Ovary (tissue), 9 donors: ENCODE data around the gene BPI. TPM values are rescaled to one million over a fixed set of nuclear protein-coding genes. Genes with fewer than 3 reads are reported as not detected.

Experiments used
- DNase-seq, 5 donors: peaks; one replicate each; pipeline ENCODE4 v3.0.0-alpha.2; 2019 to 2020
- H3K27ac ChIP-seq, 2 donors: fragments of 200-600 bp; one replicate each; pipeline versions ENCODE4 v1.5.1 to v1.8.0; 2019 to 2022
- H3K27me3 ChIP-seq: fragments of 200-600 bp; one replicate; pipeline ENCODE4 v1.8.0; 2022
- H3K36me3 ChIP-seq: fragments of 200-600 bp; sonication (generic); one replicate; pipeline ENCODE4 v1.5.1; 2019
- H3K4me1 ChIP-seq: one replicate; pipeline ENCODE4 v1.8.1; 2013; ENCODE audit warnings: mild to moderate bottlenecking, moderate library complexity; ENCODE audit not compliant: insufficient read depth
- H3K4me3 ChIP-seq: fragments of 200-600 bp; sonication (generic); one replicate; pipeline ENCODE4 v1.5.1; 2017
- H3K9me3 ChIP-seq, 2 donors: fragments of 200-600 bp in 1 of 2; sonication (generic) in 1 of 2; one replicate each; pipeline versions ENCODE4 v1.5.1 to v1.8.1; 2013 to 2019; ENCODE audit warnings: mild to moderate bottlenecking in 1 of 2, moderate library complexity in 1 of 2
- EP300 ChIP-seq: sonication (generic); formaldehyde crosslinking; IDR thresholded peaks from one replicate; pipeline ENCODE4 v1.6.1; 2017; ENCODE audit warnings: antibody characterized with exemption
- POLR2A ChIP-seq: fragments of 450-650 bp; IDR thresholded peaks from one replicate; pipeline ENCODE4 v1.6.1; 2017; ENCODE audit warnings: antibody characterized with exemption, mild to moderate bottlenecking, moderate library complexity
- WGBS, 3 donors: extraction: QIAGEN DNeasy Blood & Tissue Kit in 1 of 3; methylation state at CpG; one replicate each; pipeline versions ENCODE4 v1.1.5 to v1.1.7; 2013 to 2017; 5-methylcytosine and 5-hydroxymethylcytosine counted together
- intact Hi-C, 4 donors: fragments of 100-400 bp; cut with DNase I; formaldehyde crosslinking; loops; one replicate each; pipeline versions ENCODE4 v1.11.0 to v1.15.1; 2022 to 2023
- polyA plus RNA-seq, 2 donors: library from polyadenylated mRNA; stranded (reverse); fragments of 200-250 nt in 1 of 2; fragments of 350-450 nt in 1 of 2; fragmentation: Illumina TruSeq in 1 of 2; extraction: RNeasy Lipid Tissue Mini Kit (QIAGEN cat#74804) in 1 of 2; gene quantifications; one replicate each; pipeline ENCODE4 v1.2.3, GENCODE V29; 2013 to 2014
- total RNA-seq, 7 donors: library from RNA; depleted of rRNA in 2 of 7; stranded (reverse); fragments of >200 nt in 2 of 7; fragmentation: NEBNext Ultra II Directional in 3 of 7; extraction: Animal tissue kit (Norgen Biotek cat#: 25700) in 3 of 7; gene quantifications; one replicate each; pipeline versions ENCODE4 v1.1.0 to v1.2.4, GENCODE V29; 2016 to 2023
- TF ChIP-seq, protein P1 (sequence below), 3 donors: fragments of 450-650 bp in 2 of 3; fragments of 200-600 bp in 1 of 3; IDR thresholded peaks; one replicate each; pipeline versions ENCODE4 v1.5.1 to v1.8.0; 2016 to 2022; ENCODE audit warnings: antibody characterized with exemption in 3 of 3, mild to moderate bottlenecking in 1 of 3
- donor health status: DM: no; HTN: no; CAD: no; lungs with moderate emphysema.
- donor health status: DM: no; HTN: no; CAD: no.
- donor health status: Bipolar disorder and iron deficiency.
- donor health status: DM: yes; HTN: yes; CAD: no.
- donor health status: DM: no; HTN: no; CAD: no.
- donor health status: DM: yes; HTN: yes; CAD: no.

BPI gene
- total and polyA plus RNA-seq, 9 donors, result 0.43 to 2.9 (median 1.1) TPM; not detected in 1

DNA sequence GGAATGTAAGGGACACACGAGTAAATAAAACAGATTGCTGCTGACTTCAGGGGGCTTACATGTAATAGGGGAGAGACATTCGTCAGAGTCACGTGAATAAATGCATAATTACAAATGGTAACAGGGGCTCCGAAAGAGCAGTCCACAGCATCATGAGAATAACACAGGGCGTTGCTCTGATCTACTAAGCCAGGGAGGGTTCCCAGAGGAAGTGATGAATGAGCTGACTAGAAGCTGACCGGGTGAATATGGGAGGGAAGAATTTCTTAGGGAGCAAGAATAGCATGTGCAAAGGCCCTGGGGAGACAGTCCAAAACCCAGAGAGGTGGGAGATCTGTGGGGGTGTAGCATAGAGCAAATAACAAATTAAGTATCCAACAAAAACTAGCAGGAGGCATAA, 2.4 kb downstream of the BPI start:
- Histone ChIP-seq H3K27ac (no peak overlapping the region), H3K27me3 (no peaks in the 10 kb centered on the region), H3K36me3 (no peaks in the 10 kb centered on the region), H3K4me1 (no peaks in the 10 kb centered on the region), H3K9me3 (no peaks in the 10 kb centered on the region), H3K4me3 (no peak overlapping the region)
- intact Hi-C loops, result loop anchor here in 1 of 4 donors (10.0 kb wide), 1 partner anchor 62 kb away; no protein-coding TSS in a partner anchor
- TF ChIP-seq POLR2A, result no peak
- TF ChIP-seq, protein P1, sequence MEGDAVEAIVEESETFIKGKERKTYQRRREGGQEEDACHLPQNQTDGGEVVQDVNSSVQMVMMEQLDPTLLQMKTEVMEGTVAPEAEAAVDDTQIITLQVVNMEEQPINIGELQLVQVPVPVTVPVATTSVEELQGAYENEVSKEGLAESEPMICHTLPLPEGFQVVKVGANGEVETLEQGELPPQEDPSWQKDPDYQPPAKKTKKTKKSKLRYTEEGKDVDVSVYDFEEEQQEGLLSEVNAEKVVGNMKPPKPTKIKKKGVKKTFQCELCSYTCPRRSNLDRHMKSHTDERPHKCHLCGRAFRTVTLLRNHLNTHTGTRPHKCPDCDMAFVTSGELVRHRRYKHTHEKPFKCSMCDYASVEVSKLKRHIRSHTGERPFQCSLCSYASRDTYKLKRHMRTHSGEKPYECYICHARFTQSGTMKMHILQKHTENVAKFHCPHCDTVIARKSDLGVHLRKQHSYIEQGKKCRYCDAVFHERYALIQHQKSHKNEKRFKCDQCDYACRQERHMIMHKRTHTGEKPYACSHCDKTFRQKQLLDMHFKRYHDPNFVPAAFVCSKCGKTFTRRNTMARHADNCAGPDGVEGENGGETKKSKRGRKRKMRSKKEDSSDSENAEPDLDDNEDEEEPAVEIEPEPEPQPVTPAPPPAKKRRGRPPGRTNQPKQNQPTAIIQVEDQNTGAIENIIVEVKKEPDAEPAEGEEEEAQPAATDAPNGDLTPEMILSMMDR (IDR thresholded peaks at IDR 0.05), result no peak
- no peak for TF ChIP-seq EP300
- no peak for DNase-seq
- WGBS, 3 donors, result 88 to 92% (median 90%) methylated on average over 6 of the region's 6 CpGs

DNA sequence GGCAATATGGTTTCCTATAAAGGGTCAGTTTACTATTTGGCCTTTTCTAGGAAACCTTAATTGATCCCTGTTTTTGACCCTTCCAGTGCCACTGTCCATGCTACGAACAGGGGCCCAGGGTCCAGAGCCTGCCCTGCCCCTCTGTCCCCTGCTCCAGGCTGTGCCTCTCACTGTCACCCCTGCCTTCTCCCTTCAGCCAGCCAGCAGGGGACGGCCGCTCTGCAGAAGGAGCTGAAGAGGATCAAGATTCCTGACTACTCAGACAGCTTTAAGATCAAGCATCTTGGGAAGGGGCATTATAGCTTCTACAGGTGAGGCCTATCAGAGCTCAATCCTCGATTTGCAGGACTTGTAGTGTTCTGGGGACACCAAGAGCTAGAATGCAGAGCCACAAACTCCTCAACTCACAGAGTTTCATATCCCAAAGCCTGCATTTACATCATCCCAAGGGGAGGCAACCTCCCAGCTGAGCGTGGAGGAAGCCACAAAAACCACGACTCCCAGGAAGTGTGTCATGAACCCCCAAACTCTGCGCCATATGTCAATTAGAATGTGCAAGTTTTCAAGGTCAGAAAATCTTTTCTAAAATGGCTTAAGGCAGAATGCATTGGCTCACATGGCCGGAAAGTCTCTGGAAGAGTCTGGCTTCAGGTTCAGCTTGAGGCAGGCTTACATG, 3.6 kb downstream of the BPI start:
- H3K4me3 ChIP-seq, result no peak overlapping the region
- no peak overlapping the region for H3K27ac ChIP-seq
- H3K9me3 ChIP-seq, result no peaks in the 10 kb centered on the region
- no peak for DNase-seq
- WGBS, 3 donors, result 81 to 90% (median 81%) methylated on average over 8 of the region's 8 CpGs
- intact Hi-C loops, result loop anchor here in 1 of 4 donors (10.0 kb wide), 1 partner anchor 63 kb away; no protein-coding TSS in a partner anchor
- no peak for TF ChIP-seq EP300
- TF ChIP-seq POLR2A, result no peak
- TF ChIP-seq, protein P1 (IDR thresholded peaks at IDR 0.05), result no peak
- no peaks in the 10 kb centered on the region for H3K4me1 ChIP-seq
- no peaks in the 10 kb centered on the region for H3K36me3 ChIP-seq
- H3K27me3 ChIP-seq, result no peaks in the 10 kb centered on the region

DNA sequence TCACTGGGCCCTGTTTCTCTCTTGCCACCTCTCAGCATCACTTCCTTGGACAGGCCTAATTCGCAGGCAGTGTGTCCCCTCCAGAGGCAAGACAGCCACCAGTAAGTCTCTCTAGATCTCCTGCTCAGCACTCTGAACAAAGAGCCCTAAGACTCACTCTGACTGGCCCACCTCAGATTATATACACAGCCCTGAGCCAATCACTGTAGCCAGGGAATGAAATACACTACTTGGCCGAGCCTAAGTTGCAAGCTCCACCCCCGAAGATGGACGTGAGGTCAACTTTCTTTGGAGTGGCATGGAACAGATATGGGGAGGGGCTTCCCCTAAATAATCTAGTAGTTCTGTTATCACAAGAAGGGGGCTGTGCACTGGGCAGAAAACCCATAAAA, 4.1 kb downstream of the BPI start:
- no peak for DNase-seq
- WGBS, 3 donors, result 44 to 60% (median 58%) methylated on average over 4 of the region's 4 CpGs
- no peaks in the 10 kb centered on the region for H3K4me1 ChIP-seq
- H3K9me3 ChIP-seq, result no peaks in the 10 kb centered on the region
- no peak overlapping the region for H3K4me3 ChIP-seq
- no peak overlapping the region for H3K27ac ChIP-seq
- intact Hi-C loops, result loop anchor here in 1 of 4 donors (10.0 kb wide), 1 partner anchor 63 kb away; no protein-coding TSS in a partner anchor
- H3K36me3 ChIP-seq, result no peaks in the 10 kb centered on the region
- TF ChIP-seq POLR2A (no peak), EP300 (no peak)
- TF ChIP-seq, protein P1 (IDR thresholded peaks at IDR 0.05), result no peak
- H3K27me3 ChIP-seq, result no peaks in the 10 kb centered on the region

DNA sequence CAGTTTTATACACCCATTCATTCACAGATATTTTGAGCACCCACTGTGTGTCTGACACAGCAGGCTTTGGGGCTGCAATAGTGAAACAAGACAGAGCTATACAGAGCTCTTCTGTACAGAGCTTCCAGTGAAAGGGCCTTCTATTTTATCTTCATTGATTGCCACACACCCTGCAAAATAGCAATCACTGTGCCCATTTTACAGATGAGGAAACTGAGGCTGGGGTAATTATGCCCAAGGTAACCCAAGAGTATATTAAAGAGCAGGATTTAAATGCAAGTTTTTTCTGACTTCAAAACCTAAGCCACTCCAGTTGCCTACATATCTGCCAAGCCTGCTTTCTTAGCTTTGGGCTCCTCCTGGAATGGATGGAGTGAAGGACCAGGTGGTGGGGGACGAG, 4.5 kb downstream of the BPI start:
- TF ChIP-seq, protein P1 (IDR thresholded peaks at IDR 0.05), result no peak
- Histone ChIP-seq H3K4me3 (no peak overlapping the region), H3K27ac (no peak overlapping the region), H3K36me3 (no peaks in the 10 kb centered on the region), H3K27me3 (no peaks in the 10 kb centered on the region), H3K4me1 (no peaks in the 10 kb centered on the region), H3K9me3 (no peaks in the 10 kb centered on the region)
- DNase-seq, result no peak
- 0 to 84% (median 48%) methylated on average over 1 of the region's 1 CpG for WGBS, 3 donors
- intact Hi-C loops, result loop anchor here in 1 of 4 donors (10.0 kb wide), 1 partner anchor 64 kb away; no protein-coding TSS in a partner anchor
